Coronary artery (tissue), 2 donors: ENCODE measurements around the gene ZCCHC7.

ENCODE experiments used
- DNase-seq: peaks from one replicate; pipeline ENCODE4 v3.0.0-alpha.2; 2017; ENCODE audit warnings: low spot score
- H3K27ac ChIP-seq, 2 donors: fragments of 200-600 bp; sonication (generic); one replicate each; pipeline ENCODE4 v1.5.1; 2016 to 2019
- H3K4me3 ChIP-seq: fragments of 200-600 bp; sonication (generic); 2 replicates; pipeline ENCODE4 v1.5.1; 2016; ENCODE audit warnings: mild to moderate bottlenecking, moderate library complexity
- CTCF ChIP-seq: fragments of 200-600 bp; sonication (generic); IDR thresholded peaks from one replicate; pipeline ENCODE4 v1.5.1; 2019; ENCODE audit warnings: antibody characterized with exemption

Gene ZCCHC7

GRCh38 chr9:37364136-37364535 lies 243.8 kb downstream of the ZCCHC7 start:
- no peak overlapping the region for H3K27ac ChIP-seq
- no peak for TF ChIP-seq CTCF
- no peak for DNase-seq
- H3K4me3 ChIP-seq, result no peak overlapping the region

GRCh38 chr9:37364751-37365360 lies 244.5 kb downstream of the ZCCHC7 start:
- no peak for DNase-seq
- no peak for TF ChIP-seq CTCF
- Histone ChIP-seq H3K4me3 (no peak overlapping the region), H3K27ac (no peak overlapping the region)

GRCh38 chr9:37369671-37370070 lies 249.3 kb downstream of the ZCCHC7 start:
- no peak for DNase-seq
- Histone ChIP-seq H3K27ac (no peak overlapping the region), H3K4me3 (no peak overlapping the region)
- TF ChIP-seq CTCF, result no peak

DNA sequence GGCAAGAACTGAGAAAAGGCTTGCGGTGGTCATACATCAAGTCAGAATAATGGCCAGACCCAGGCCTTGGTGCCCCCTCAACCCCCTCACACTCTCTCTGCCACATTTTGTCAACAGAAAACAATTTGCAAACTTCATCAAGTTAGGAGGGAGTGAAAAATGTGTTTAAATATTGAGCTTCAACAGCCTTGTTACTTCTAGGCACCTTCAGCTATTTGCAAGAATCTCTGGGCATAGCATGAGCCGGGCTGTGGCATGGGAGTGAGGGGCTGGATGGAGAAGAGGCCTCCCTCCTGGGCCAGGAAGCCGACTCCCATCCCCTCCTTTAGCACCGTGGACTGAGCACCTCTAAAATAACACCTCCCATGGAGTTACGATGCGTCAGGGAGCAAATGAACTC lies 249.9 kb downstream of the ZCCHC7 start:
- DNase-seq, result no peak
- no peak for TF ChIP-seq CTCF
- Histone ChIP-seq H3K4me3 (no peak overlapping the region), H3K27ac (no peak overlapping the region)

GRCh38 chr9:37370968-37371563 lies 250.7 kb downstream of the ZCCHC7 start:
- Histone ChIP-seq H3K27ac (no peak overlapping the region), H3K4me3 (no peak overlapping the region)
- DNase-seq, result no peak
- TF ChIP-seq CTCF, result no peak

DNA sequence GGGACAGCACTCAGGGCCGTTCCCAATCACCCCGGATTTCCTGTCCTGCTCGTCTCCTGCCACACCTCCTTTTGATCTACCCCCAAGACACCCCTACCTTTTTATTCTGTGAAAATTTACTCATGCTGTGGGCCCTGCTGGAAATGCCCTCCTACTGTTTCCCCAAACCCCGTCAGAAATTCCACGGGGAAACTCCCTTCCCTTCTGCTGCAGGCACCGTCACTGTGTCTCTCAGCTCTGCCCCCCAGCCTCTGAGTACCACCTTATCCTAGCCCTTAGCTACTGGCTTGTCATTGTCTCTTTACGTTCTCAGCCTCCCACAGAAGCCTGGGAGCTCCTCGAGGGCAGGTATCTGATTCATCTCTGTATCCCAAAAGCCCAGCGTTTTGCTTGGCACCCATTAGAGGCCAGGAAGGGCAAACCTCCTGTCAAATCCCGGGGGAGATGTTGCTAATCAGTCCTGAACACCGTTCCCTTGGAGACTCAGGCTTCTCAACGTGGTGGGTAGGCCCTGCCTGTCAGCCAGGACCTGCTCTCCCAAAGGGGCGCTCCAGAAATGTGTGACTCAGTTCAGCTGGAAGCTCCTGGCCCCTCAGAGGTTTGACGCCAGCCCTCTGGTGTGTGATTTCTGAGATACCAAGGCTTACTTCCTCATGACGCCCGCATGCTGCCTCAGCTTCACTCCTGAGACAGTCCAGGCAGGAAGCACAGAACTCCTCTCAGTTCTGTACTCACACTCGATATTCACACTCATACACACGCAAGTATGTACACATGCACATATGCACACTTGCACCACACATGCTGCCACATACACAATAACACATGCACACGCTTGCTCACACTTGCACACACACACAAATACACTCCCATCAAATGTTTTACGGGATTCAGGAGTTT lies 251.4 kb downstream of the ZCCHC7 start:
- no peak for TF ChIP-seq CTCF
- no peak overlapping the region for H3K27ac ChIP-seq
- no peak for DNase-seq
- H3K4me3 ChIP-seq, result no peak overlapping the region
